Osteocyte (in vitro differentiated cells): Measurements from ENCODE around the gene ACHE. TPM values are rescaled to one million over a fixed set of nuclear protein-coding genes. Genes with fewer than 3 reads are reported as not detected.
A peak's percentile ranks its signal among the peaks of the same experiment; 100 is the strongest.
"Not testable (repeated sequence)": the region's sequence is repeated elsewhere in the genome, so short reads cannot be mapped to it uniquely, and the experiment has no call there.

Experiments
- DNase-seq: peaks from one replicate; pipeline ENCODE4 v3.0.0; 2021; ENCODE audit warnings: mixed read lengths; ENCODE audit not compliant: unreplicated experiment; ENCODE audit errors: extremely low spot score
- H3K27ac Mint-ChIP-seq: one replicate; pipeline ENCODE4 v1.8.0; 2021; ENCODE audit warnings: mild to moderate bottlenecking, mixed read lengths; ENCODE audit not compliant: unreplicated experiment
- H3K27me3 Mint-ChIP-seq: one replicate; pipeline ENCODE4 v1.8.0; 2021; ENCODE audit warnings: mixed read lengths; ENCODE audit not compliant: unreplicated experiment
- H3K36me3 Mint-ChIP-seq: one replicate; pipeline ENCODE4 v1.8.0; 2021; ENCODE audit warnings: mixed read lengths; ENCODE audit not compliant: unreplicated experiment
- H3K4me1 Mint-ChIP-seq: one replicate; pipeline ENCODE4 v1.8.0; 2021; ENCODE audit warnings: mixed read lengths; ENCODE audit not compliant: unreplicated experiment
- H3K4me3 Mint-ChIP-seq: one replicate; pipeline ENCODE4 v1.8.0; 2021; ENCODE audit warnings: mild to moderate bottlenecking, moderate library complexity, mixed read lengths; ENCODE audit not compliant: unreplicated experiment
- H3K9me3 Mint-ChIP-seq: one replicate; pipeline ENCODE4 v1.8.0; 2021; ENCODE audit warnings: mixed read lengths; ENCODE audit not compliant: unreplicated experiment
- total RNA-seq: library from RNA; stranded (reverse); gene quantifications from 2 replicates; pipeline ENCODE4 v1.2.1, GENCODE V29; 2021
- TF ChIP-seq, protein P1 (sequence below): fragments of 200-600 bp; sonication (generic); IDR thresholded peaks from 2 replicates; pipeline ENCODE4 v1.5.0; 2021; ENCODE audit warnings: antibody characterized with exemption, mild to moderate bottlenecking, moderate library complexity

The ACHE gene
- total RNA-seq, 1 donor from 2014 or later = 2.2 TPM

DNA sequence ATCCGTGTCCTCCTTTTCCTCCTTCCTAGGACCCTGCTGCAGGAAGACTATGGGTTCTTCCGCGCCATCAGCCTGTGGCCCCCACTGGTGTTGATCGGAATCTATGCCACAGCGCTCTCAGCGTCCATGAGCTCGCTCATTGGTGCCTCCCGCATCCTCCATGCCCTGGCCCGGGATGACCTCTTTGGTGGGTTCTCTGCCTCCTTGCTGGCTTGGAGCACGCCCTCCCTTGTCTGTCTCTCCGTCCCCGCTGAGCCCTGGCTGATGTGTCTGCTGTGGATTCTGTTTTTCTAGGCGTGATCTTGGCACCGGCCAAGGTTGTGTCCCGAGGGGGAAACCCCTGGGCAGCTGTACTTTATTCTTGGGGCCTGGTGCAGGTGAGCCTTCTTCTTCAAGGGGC is 35.8 kb downstream of the ACHE start:
- Mint-ChIP-seq H3K4me3 (no peak overlapping the region), H3K36me3 (peaks cover 10% of the 10 kb centered on the region), H3K27ac (no peak overlapping the region)

DNA sequence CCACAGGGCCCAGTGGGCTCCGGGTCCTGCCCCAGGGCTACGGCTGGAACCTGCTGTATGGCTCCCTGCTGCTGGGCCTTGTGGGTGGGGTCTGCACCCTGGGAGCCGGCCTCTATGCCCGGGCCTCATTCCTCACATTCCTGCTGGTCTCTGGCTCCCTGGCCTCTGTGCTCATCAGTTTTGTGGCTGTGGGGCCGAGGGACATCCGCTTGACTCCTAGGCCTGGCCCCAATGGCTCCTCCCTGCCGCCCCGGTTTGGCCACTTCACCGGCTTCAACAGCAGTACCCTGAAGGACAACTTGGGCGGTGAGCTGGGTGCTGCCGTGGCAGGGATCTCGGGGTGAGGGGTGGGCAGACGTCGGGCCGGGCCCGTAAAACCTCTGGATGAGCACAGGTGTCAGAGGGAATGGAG is 38.8 kb downstream of the ACHE start:
- Mint-ChIP-seq H3K27ac (peak overlapping the region; percentile 63), H3K36me3 (peaks cover 9% of the 10 kb centered on the region), H3K4me3 (no peak overlapping the region), H3K4me1 (peaks cover 12% of the 10 kb centered on the region), H3K27me3 (no peaks in the 10 kb centered on the region), H3K9me3 (no peaks in the 10 kb centered on the region)
- DNase-seq = no peak
- TF ChIP-seq, protein P1, sequence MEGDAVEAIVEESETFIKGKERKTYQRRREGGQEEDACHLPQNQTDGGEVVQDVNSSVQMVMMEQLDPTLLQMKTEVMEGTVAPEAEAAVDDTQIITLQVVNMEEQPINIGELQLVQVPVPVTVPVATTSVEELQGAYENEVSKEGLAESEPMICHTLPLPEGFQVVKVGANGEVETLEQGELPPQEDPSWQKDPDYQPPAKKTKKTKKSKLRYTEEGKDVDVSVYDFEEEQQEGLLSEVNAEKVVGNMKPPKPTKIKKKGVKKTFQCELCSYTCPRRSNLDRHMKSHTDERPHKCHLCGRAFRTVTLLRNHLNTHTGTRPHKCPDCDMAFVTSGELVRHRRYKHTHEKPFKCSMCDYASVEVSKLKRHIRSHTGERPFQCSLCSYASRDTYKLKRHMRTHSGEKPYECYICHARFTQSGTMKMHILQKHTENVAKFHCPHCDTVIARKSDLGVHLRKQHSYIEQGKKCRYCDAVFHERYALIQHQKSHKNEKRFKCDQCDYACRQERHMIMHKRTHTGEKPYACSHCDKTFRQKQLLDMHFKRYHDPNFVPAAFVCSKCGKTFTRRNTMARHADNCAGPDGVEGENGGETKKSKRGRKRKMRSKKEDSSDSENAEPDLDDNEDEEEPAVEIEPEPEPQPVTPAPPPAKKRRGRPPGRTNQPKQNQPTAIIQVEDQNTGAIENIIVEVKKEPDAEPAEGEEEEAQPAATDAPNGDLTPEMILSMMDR = no peak

More for the DNA sequence above, 35.8 kb downstream of the ACHE start:
- TF ChIP-seq, protein P1 = no peak
- Mint-ChIP-seq H3K27me3 (no peaks in the 10 kb centered on the region), H3K4me1 (peaks cover 7% of the 10 kb centered on the region), H3K9me3 (no peaks in the 10 kb centered on the region)
- DNase-seq = no peak

DNA sequence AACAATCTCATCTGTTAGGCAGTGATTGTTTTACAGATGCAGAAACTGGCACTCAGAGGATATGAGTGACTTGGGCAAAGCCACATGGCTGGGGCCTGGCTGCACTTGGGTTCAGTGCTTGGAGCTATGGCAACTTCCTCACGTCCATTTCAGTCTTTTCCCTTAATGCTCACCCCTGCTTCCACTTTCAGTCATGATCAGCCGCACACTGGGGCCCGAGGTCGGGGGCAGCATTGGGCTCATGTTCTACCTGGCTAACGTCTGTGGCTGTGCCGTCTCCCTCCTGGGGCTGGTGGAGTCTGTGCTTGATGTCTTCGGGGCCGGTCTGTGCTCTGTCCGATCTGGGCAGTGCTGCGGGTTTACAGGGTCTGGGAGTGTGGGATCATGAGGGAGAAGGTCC is 40.2 kb downstream of the ACHE start:
- Mint-ChIP-seq H3K4me1 (peaks cover 14% of the 10 kb centered on the region), H3K27ac (no peak overlapping the region), H3K9me3 (no peaks in the 10 kb centered on the region), H3K27me3 (no peaks in the 10 kb centered on the region), H3K4me3 (no peak overlapping the region), H3K36me3 (peaks cover 6% of the 10 kb centered on the region)
- no peak for DNase-seq
- TF ChIP-seq, protein P1 = no peak

DNA sequence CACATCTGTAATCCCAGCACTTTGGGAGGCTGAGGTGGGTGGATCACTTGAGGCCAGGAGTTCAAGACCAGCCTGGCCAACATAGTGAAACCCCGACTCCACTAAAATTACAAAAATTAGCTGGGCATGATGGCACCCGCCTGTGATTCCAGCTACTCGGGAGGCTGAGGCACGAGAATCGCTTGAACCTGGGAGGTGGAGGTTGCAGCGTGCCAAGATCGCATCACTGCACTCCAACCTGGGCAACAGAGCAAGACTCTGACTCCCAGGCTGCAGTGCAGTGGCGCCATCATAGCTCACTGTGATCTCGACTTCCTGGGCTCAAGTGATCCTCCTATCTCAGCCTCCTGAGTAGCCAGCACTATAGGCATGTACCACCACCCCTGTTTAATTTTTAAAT is 40.8 kb downstream of the ACHE start:
- not testable (repeated sequence) for H3K4me3 Mint-ChIP-seq, DNase-seq, H3K27me3 Mint-ChIP-seq, H3K9me3 Mint-ChIP-seq, H3K27ac Mint-ChIP-seq, H3K36me3 Mint-ChIP-seq
- peaks cover 14% of the 10 kb centered on the region for H3K4me1 Mint-ChIP-seq

DNA sequence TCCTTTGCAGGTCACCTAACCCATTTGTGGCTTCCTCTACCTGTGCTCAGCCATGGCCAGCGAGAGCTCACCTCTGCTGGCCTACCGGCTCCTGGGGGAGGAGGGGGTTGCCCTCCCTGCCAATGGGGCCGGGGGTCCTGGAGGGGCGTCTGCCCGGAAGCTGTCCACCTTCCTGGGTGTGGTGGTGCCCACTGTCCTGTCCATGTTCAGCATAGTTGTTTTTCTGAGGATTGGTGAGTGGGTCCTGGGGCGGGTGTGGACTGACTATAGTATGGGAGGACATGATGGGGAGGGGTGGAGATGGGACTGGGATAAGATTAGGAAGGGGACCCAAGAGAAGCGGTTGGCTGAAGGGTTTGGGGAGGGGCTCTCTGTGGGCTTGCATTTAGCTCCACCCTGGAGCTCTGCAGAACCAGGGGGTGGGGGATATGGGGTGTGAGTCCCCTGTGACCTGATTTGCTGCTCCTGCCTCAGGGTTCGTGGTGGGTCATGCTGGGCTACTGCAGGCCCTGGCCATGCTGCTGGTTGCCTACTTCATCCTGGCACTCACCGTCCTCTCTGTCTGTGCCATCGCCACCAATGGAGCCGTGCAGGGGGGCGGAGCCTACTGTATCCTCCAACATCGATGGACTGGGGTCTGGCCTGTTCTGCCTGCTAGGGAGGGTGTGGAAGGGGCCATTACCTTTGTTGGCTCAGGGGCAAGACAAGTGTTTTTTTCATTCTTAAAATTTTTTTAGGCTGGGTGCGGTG is 41.4 kb downstream of the ACHE start:
- Mint-ChIP-seq H3K27me3 (no peaks in the 10 kb centered on the region), H3K36me3 (no peaks in the 10 kb centered on the region), H3K4me3 (no peak overlapping the region), H3K4me1 (peaks cover 14% of the 10 kb centered on the region), H3K9me3 (no peaks in the 10 kb centered on the region), H3K27ac (no peak overlapping the region)
- TF ChIP-seq, protein P1 = no peak
- DNase-seq = no peak
